OCI-LY3 (cell line): ENCODE data around the gene THTPA.
"Not testable (repeated sequence)": the region's sequence is repeated elsewhere in the genome, so short reads cannot be mapped to it uniquely, and the experiment has no call there.

Experiments used
- H2AFZ ChIP-seq: fragments of 200-600, 300-600 bp; shearing (Covaris generic); 2 replicates; pipeline ENCODE4 v1.6.0; 2014; ENCODE audit warnings: antibody characterized with exemption, low read depth, low read length
- H3K27ac ChIP-seq: fragments of 200-600, 300-600 bp; sonication (generic); 2 replicates; pipeline ENCODE4 v1.5.1; 2014; ENCODE audit warnings: mild to moderate bottlenecking, low read length, moderate library complexity, mixed read lengths
- H3K27me3 ChIP-seq: fragments of 200-600, 300-600 bp; sonication (generic); 2 replicates; pipeline ENCODE4 v1.6.1; 2014; ENCODE audit warnings: low read depth, low read length, mixed read lengths
- H3K36me3 ChIP-seq: fragments of 200-600, 300-600 bp; sonication (generic); replicated peaks from 2 replicates; pipeline ENCODE3; 2014; ENCODE audit warnings: low read depth, low read length, mixed read lengths
- H3K4me1 ChIP-seq: fragments of 300-600, 200-600 bp; sonication (generic); 2 replicates; pipeline ENCODE4 v1.6.1; 2014; ENCODE audit warnings: low read length, mixed read lengths
- H3K4me2 ChIP-seq: fragments of 200-600, 300-600 bp; sonication (generic); 2 replicates; pipeline ENCODE4 v1.6.1; 2014; ENCODE audit warnings: low read length, mixed read lengths
- H3K4me3 ChIP-seq: fragments of 300-600, 200-600 bp; sonication (generic); 2 replicates; pipeline ENCODE4 v1.5.1; 2014; ENCODE audit warnings: antibody characterized with exemption, mild to moderate bottlenecking, low read length, moderate library complexity
- H3K79me2 ChIP-seq: fragments of 300-600, 200-600 bp; shearing (Covaris generic); 2 replicates; pipeline ENCODE4 v1.6.1; 2014; ENCODE audit warnings: mild to moderate bottlenecking, low read length, mixed read lengths
- H3K9ac ChIP-seq: fragments of 300-600, 200-600 bp; shearing (Covaris generic); 2 replicates; pipeline ENCODE4 v1.6.0; 2014; ENCODE audit warnings: mild to moderate bottlenecking, low read length, moderate library complexity
- H3K9me3 ChIP-seq: fragments of 200-600, 300-600 bp; shearing (Covaris generic); 2 replicates; pipeline ENCODE4 v1.6.1; 2014; ENCODE audit warnings: low read length, mixed read lengths; ENCODE audit not compliant: insufficient read depth
- H4K20me1 ChIP-seq: fragments of 200-600, 300-600 bp; sonication (generic); 2 replicates; pipeline ENCODE4 v1.6.1; 2016; ENCODE audit warnings: low read length, mixed read lengths; ENCODE audit not compliant: insufficient read depth
- CTCF ChIP-seq: fragments of 200-600, 300-600 bp; sonication (generic); IDR thresholded peaks from 2 replicates; pipeline ENCODE4 v1.5.1; 2014; ENCODE audit warnings: antibody characterized with exemption, low read length, low read depth
- EZH2phosphoT487 ChIP-seq: fragments of 200-600 bp; shearing (Covaris generic); IDR thresholded peaks from 2 replicates; pipeline ENCODE4 v1.6.1; 2018; ENCODE audit warnings: antibody characterized with exemption, mixed run types, low read depth

THTPA gene

DNA sequence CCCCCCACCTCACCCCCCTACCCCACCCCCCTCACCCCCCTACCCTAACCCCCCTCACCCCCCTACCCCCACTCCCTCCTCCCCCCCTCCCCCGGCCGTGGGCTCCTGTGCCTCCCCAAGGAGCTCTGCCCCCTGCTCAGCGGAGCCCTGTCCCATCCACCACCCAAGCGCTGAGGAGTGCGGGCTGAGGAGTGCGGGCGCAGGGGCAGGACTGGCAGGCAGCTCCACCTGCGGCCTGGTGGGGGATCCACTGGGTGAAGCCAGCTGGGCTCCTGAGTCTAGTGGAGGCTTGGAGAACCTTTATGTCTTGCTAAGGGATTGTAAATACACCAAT is 24.8 kb downstream of the THTPA start:
- TF ChIP-seq CTCF (no peak), EZH2phosphoT487 (no peak)
- no peak overlapping the region for H3K9ac ChIP-seq
- no peaks in the 10 kb centered on the region for H3K9me3 ChIP-seq
- no peaks in the 10 kb centered on the region for H3K79me2 ChIP-seq
- no peaks in the 10 kb centered on the region for H3K36me3 ChIP-seq
- H3K27me3 ChIP-seq, result no peaks in the 10 kb centered on the region
- no peak overlapping the region for H3K27ac ChIP-seq
- no peak overlapping the region for H3K4me3 ChIP-seq
- peaks cover 15% of the 10 kb centered on the region; the same call in 1 of the 2 replicates for H3K4me1 ChIP-seq
- no peak overlapping the region for H3K4me2 ChIP-seq
- H4K20me1 ChIP-seq, result no peaks in the 10 kb centered on the region
- no peak overlapping the region for H2AFZ ChIP-seq

DNA sequence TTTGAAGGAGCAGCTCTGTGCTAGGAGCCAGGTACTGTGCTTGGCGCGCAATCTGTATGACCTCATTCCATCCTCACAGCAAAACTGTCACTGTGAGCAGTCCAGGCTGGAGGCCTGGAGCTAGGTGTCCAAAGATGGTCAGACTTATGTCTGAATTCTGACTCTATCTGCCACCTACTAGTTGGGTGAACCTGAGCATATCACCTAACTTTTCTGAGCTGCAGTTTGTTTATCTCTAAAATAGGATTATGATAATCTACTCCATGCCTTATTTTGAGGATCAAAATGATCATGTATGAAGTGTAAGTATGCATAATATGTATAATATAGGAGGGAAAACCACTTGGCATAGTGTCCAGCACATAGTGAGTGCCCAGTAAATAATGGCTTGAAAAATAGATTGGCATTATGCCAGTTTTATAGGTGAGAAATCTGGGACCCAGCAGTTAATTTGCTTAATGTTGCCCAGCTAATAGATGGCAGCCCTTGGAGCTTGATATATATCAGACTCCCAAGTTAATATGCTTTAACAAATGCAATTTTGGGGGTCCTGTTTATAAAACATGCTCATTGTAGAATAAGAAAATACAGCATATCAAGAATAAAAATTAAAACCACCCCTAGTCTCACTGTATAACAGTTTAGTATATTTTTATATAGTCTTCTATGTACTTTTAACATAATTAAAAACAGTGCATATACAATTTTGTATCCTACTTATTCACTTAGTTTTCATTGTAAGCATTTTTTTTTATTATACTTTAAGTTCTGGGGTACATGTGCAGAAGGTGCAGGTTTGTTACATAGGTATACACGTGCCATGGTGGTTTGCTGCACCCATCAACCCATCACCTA is 27.1 kb downstream of the THTPA start:
- Histone ChIP-seq H3K27ac (no peak overlapping the region), H3K9ac (no peak overlapping the region), H3K4me2 (no peak overlapping the region), H3K4me3 (no peak overlapping the region), H3K27me3 (no peaks in the 10 kb centered on the region), H3K36me3 (no peaks in the 10 kb centered on the region), H2AFZ (no peak overlapping the region), H3K79me2 (no peaks in the 10 kb centered on the region), H3K9me3 (no peaks in the 10 kb centered on the region), H3K4me1 (peaks cover 10% of the 10 kb centered on the region; the same call in 1 of the 2 replicates), H4K20me1 (no peaks in the 10 kb centered on the region)
- TF ChIP-seq CTCF (no peak), EZH2phosphoT487 (no peak)

- H3K27ac ChIP-seq, H3K27me3 ChIP-seq, H3K4me1 ChIP-seq, H2AFZ ChIP-seq, H3K4me3 ChIP-seq, H4K20me1 ChIP-seq, H3K4me2 ChIP-seq, H3K9me3 ChIP-seq, H3K36me3 ChIP-seq, H3K79me2 ChIP-seq, H3K9ac ChIP-seq: not testable (repeated sequence)
Measured at GRCh38 chr14:23583761-23584526, 27.9 kb downstream of the THTPA start.

DNA sequence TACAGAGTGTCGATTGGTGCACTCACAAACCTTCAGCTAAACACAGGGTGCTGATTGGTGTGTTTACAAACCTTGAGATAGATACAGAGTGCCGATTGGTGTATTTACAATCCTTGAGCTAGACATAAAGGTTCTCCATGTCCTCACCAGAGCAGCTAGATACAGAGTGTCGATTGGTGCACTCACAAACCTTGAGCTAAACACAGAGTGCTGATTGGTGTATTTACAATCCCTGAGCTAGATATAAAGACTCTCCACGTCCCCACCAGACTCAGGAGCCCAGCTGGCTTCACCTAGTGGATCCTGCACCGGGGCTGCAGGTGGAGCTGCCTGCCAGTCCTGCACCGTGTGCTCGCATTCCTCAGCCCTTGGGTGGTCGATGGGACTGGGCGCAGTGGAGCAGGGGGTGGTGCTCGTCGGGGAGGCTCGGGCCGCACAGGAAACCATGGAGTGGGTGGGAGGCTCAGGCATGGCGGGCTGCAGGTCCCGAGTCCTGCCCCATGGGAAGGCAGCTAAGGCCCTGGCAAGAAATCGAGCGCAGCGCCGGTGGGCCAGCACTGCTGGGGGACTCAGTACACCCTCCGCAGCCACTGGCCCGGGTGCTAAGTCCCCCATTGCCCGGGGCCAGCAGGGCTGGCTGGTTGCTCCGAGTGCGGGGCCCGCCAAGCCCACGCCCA is 28.6 kb downstream of the THTPA start:
- not testable (repeated sequence) for H3K79me2 ChIP-seq, H2AFZ ChIP-seq, H3K4me2 ChIP-seq, H3K27me3 ChIP-seq, H3K36me3 ChIP-seq, H3K27ac ChIP-seq, H3K4me1 ChIP-seq, H4K20me1 ChIP-seq, H3K9me3 ChIP-seq, H3K4me3 ChIP-seq, H3K9ac ChIP-seq
